Measurements from ENCODE around the gene TBC1D10A. TPM values are rescaled to one million over a fixed set of nuclear protein-coding genes. Genes with fewer than 3 reads are reported as not detected.
A peak's percentile ranks its signal among the peaks of the same experiment; 100 is the strongest.

Gene TBC1D10A
- total RNA-seq, 1 donor from 2014 or later = 32.7 TPM

- Mint-ChIP-seq H3K27me3 (ENCODE audit: low read depth, unreplicated experiment) (no peaks in the 10 kb centered on the region), H3K4me1 (ENCODE audit: low read depth, unreplicated experiment) (no peaks in the 10 kb centered on the region), H3K9me3 (ENCODE audit: unreplicated experiment) (no peaks in the 10 kb centered on the region), H3K4me3 (ENCODE audit: unreplicated experiment) (peak overlapping the region; percentile 73), H3K36me3 (ENCODE audit: low read depth, unreplicated experiment) (peaks cover 20% of the 10 kb centered on the region), H3K27ac (ENCODE audit: unreplicated experiment) (no peak overlapping the region)
- DNase-seq (ENCODE audit: low read depth) = peak; percentile 38
- Histone ChIP-seq H3K4me2 (ENCODE audit: low read length) (peak overlapping the region; percentile 98), H3K4me3 (ENCODE audit: insufficient read depth, low read depth, low read length) (no peak overlapping the region), H3K27ac (ENCODE audit: low read depth, low read length) (no peak overlapping the region), H3K9me3 (ENCODE audit: insufficient read depth, low read depth, low read length) (no peaks in the 10 kb centered on the region), H2AFZ (ENCODE audit: low read depth, low read length) (no peak overlapping the region), H3K36me3 (ENCODE audit: insufficient read depth, low read length) (peaks cover 16% of the 10 kb centered on the region), H3K79me2 (ENCODE audit: insufficient read depth, low read length) (peaks cover 3% of the 10 kb centered on the region), H3K27me3 (ENCODE audit: insufficient read depth, low read length) (no peaks in the 10 kb centered on the region), H3K4me1 (ENCODE audit: insufficient read depth, low read length) (peaks cover 29% of the 10 kb centered on the region), H3K9ac (ENCODE audit: low read length) (peak overlapping the region; percentile 43), H4K20me1 (ENCODE audit: insufficient read depth, low read length) (peaks cover 24% of the 10 kb centered on the region)
- peak; percentile 17 for FAIRE-seq
- no peak for TF ChIP-seq EZH2 (IDR thresholded peaks at IDR 0.05; ENCODE audit: insufficient read depth, low read length)
- no peak for TF ChIP-seq CTCF (IDR thresholded peaks at IDR 0.05; ENCODE audit: insufficient read depth, low read depth, low read length)
Observed at GRCh38 chr22:30290342-30291057, 36.2 kb downstream of the TBC1D10A start.

GRCh38 chr22:30289980-30290313, 36.8 kb downstream of the TBC1D10A start:
- Histone ChIP-seq H3K27ac (ENCODE audit: low read depth, low read length) (no peak overlapping the region), H3K4me2 (ENCODE audit: low read length) (peak overlapping the region; percentile 98), H3K4me1 (ENCODE audit: insufficient read depth, low read length) (peaks cover 29% of the 10 kb centered on the region), H3K27me3 (ENCODE audit: insufficient read depth, low read length) (no peaks in the 10 kb centered on the region), H3K4me3 (ENCODE audit: insufficient read depth, low read depth, low read length) (peak overlapping the region; percentile 41), H3K36me3 (ENCODE audit: insufficient read depth, low read length) (peaks cover 14% of the 10 kb centered on the region), H2AFZ (ENCODE audit: low read depth, low read length) (no peak overlapping the region), H3K9me3 (ENCODE audit: insufficient read depth, low read depth, low read length) (no peaks in the 10 kb centered on the region), H4K20me1 (ENCODE audit: insufficient read depth, low read length) (peaks cover 24% of the 10 kb centered on the region), H3K79me2 (ENCODE audit: insufficient read depth, low read length) (peaks cover 3% of the 10 kb centered on the region), H3K9ac (ENCODE audit: low read length) (peak overlapping the region; percentile 27)
- TF ChIP-seq EZH2 (IDR thresholded peaks at IDR 0.05; ENCODE audit: insufficient read depth, low read length) (no peak), CTCF (IDR thresholded peaks at IDR 0.05; ENCODE audit: insufficient read depth, low read depth, low read length) (no peak)
- Mint-ChIP-seq H3K27ac (ENCODE audit: unreplicated experiment) (no peak overlapping the region), H3K36me3 (ENCODE audit: low read depth, unreplicated experiment) (peaks cover 20% of the 10 kb centered on the region), H3K27me3 (ENCODE audit: low read depth, unreplicated experiment) (no peaks in the 10 kb centered on the region), H3K9me3 (ENCODE audit: unreplicated experiment) (no peaks in the 10 kb centered on the region), H3K4me1 (ENCODE audit: low read depth, unreplicated experiment) (no peaks in the 10 kb centered on the region), H3K4me3 (ENCODE audit: unreplicated experiment) (peak overlapping the region; percentile 73)
- no peak for DNase-seq (ENCODE audit: low read depth)
- no peak for FAIRE-seq

Data from astrocyte (in vitro differentiated cells and primary cell).